B cell (primary cell): Measurements from ENCODE around the gene SETBP1.

ENCODE experiments used
- CTCF ChIP-seq: fragments of 200-600 bp; IDR thresholded peaks from one replicate; pipeline ENCODE4 v1.8.0; 2022; ENCODE audit warnings: antibody characterized with exemption, mild to moderate bottlenecking
- EZH2 ChIP-seq: IDR thresholded peaks from 2 replicates; pipeline ENCODE4 v1.6.1; 2012; ENCODE audit warnings: borderline replicate concordance, low read depth, mild to moderate bottlenecking, moderate library complexity, low read length; ENCODE audit not compliant: insufficient read depth, poor library complexity, severe bottlenecking

GRCh38 chr18:44750774-44751173 lies 70.1 kb downstream of the SETBP1 start:
- TF ChIP-seq CTCF (no peak), EZH2 (no peak)
